SU-DHL-6 (cell line): ENCODE results near the gene PLA2G7.
"Not testable (repeated sequence)": the region's sequence is repeated elsewhere in the genome, so short reads cannot be mapped to it uniquely, and the experiment has no call there.

Experiments used
- H2AFZ ChIP-seq: fragments of 200-600 bp; sonication (generic); 2 replicates; pipeline ENCODE4 v1.6.1; 2014; ENCODE audit warnings: low read depth, mild to moderate bottlenecking, moderate library complexity, mixed read lengths, antibody characterized with exemption, low read length; ENCODE audit not compliant: severe bottlenecking
- H3F3A ChIP-seq: fragments of 200-600 bp; shearing (Covaris generic); 2 replicates; pipeline ENCODE4 v1.6.0; 2016; ENCODE audit warnings: antibody characterized with exemption, mild to moderate bottlenecking; ENCODE audit not compliant: insufficient read depth
- H3K27ac ChIP-seq: fragments of 200-600 bp; sonication (generic); 2 replicates; pipeline ENCODE4 v1.5.1; 2016; ENCODE audit warnings: low read depth, mild to moderate bottlenecking, low read length, moderate library complexity, mixed read lengths
- H3K27me3 ChIP-seq: fragments of 200-600 bp; sonication (generic), shearing (Covaris generic); 2 replicates; pipeline ENCODE4 v1.6.0; 2014; ENCODE audit warnings: mild to moderate bottlenecking, low read length
- H3K36me3 ChIP-seq: fragments of 200-600 bp; sonication (generic); 2 replicates; pipeline ENCODE4 v1.6.1; 2014; ENCODE audit warnings: mild to moderate bottlenecking, low read length, mixed read lengths
- H3K4me2 ChIP-seq: fragments of 300-600, 200-600 bp; shearing (Covaris generic), sonication (generic); 2 replicates; pipeline ENCODE4 v1.6.0; 2014; ENCODE audit warnings: low read length, low read depth, mild to moderate bottlenecking; ENCODE audit not compliant: poor library complexity, severe bottlenecking
- H3K4me3 ChIP-seq: fragments of 200-600 bp; sonication (generic); 2 replicates; pipeline ENCODE4 v1.5.1; 2014; ENCODE audit warnings: antibody characterized with exemption, low read length, mild to moderate bottlenecking, mixed read lengths; ENCODE audit not compliant: insufficient read depth, poor library complexity, severe bottlenecking
- H3K79me2 ChIP-seq: fragments of 200-600 bp; sonication (generic); 2 replicates; pipeline ENCODE4 v1.6.1; 2014; ENCODE audit warnings: mild to moderate bottlenecking, low read length, moderate library complexity; ENCODE audit not compliant: insufficient read depth
- H3K9ac ChIP-seq: fragments of 200-600 bp; sonication (generic); 2 replicates; pipeline ENCODE4 v1.7.0; 2014; ENCODE audit warnings: mild to moderate bottlenecking, low read length
- H3K9me2 ChIP-seq: fragments of 200-600 bp; sonication (generic); replicated peaks from 2 replicates; pipeline ENCODE4 v1.6.1; 2014; ENCODE audit warnings: low read length; ENCODE audit not compliant: insufficient read depth
- H3K9me3 ChIP-seq: fragments of 200-600 bp; sonication (generic); 2 replicates; pipeline ENCODE4 v1.6.1; 2014; ENCODE audit warnings: low read length, mixed read lengths; ENCODE audit not compliant: insufficient read depth
- H4K20me1 ChIP-seq: fragments of 200-600 bp; sonication (generic); 2 replicates; pipeline ENCODE4 v1.6.1; 2014; ENCODE audit warnings: low read depth, mild to moderate bottlenecking, antibody characterized with exemption, low read length, moderate library complexity, mixed read lengths
- CTCF ChIP-seq: fragments of 200-600 bp; sonication (generic); IDR thresholded peaks from one replicate; pipeline ENCODE4 v1.5.1; 2017; ENCODE audit warnings: antibody characterized with exemption, mild to moderate bottlenecking, low read length, moderate library complexity; ENCODE audit not compliant: insufficient read depth, poor library complexity, severe bottlenecking
- EZH2phosphoT487 ChIP-seq: fragments of 200-600 bp; sonication (generic), shearing (Covaris generic); conservative IDR thresholded peaks from 2 replicates; pipeline ENCODE4 v1.6.1; 2018; ENCODE audit warnings: mild to moderate bottlenecking, antibody characterized with exemption, low read length, moderate library complexity, mixed read lengths

Gene PLA2G7

GRCh38 chr6:46777476-46778346, 42.5 kb upstream of the PLA2G7 start:
- no peak overlapping the region for H3K4me2 ChIP-seq
- no peaks in the 10 kb centered on the region for H3K36me3 ChIP-seq
- H3K9me2 ChIP-seq, result no peaks in the 10 kb centered on the region
- H3K79me2 ChIP-seq, result no peaks in the 10 kb centered on the region
- no peaks in the 10 kb centered on the region for H3F3A ChIP-seq
- H2AFZ ChIP-seq, result no peak overlapping the region
- no peaks in the 10 kb centered on the region for H3K9me3 ChIP-seq
- H4K20me1 ChIP-seq, result no peaks in the 10 kb centered on the region
- no peak overlapping the region for H3K27ac ChIP-seq
- no peak overlapping the region for H3K4me3 ChIP-seq
- no peak overlapping the region for H3K9ac ChIP-seq
- TF ChIP-seq CTCF (no peak), EZH2phosphoT487 (no peak)
- no peaks in the 10 kb centered on the region for H3K27me3 ChIP-seq

GRCh38 chr6:46776070-46776712, 41.0 kb upstream of the PLA2G7 start:
- no peaks in the 10 kb centered on the region for H3K9me3 ChIP-seq
- H3K4me3 ChIP-seq, result no peak overlapping the region
- no peaks in the 10 kb centered on the region for H3K79me2 ChIP-seq
- no peaks in the 10 kb centered on the region for H3K9me2 ChIP-seq
- H3F3A ChIP-seq, result no peaks in the 10 kb centered on the region
- H2AFZ ChIP-seq, result no peak overlapping the region
- no peak overlapping the region for H3K9ac ChIP-seq
- no peak overlapping the region for H3K4me2 ChIP-seq
- no peaks in the 10 kb centered on the region for H3K36me3 ChIP-seq
- no peaks in the 10 kb centered on the region for H4K20me1 ChIP-seq
- no peak overlapping the region for H3K27ac ChIP-seq
- TF ChIP-seq CTCF (no peak), EZH2phosphoT487 (no peak)
- H3K27me3 ChIP-seq, result no peaks in the 10 kb centered on the region

- not testable (repeated sequence) for H3K4me3 ChIP-seq, H4K20me1 ChIP-seq, H3K27ac ChIP-seq
Observed at GRCh38 chr6:46774736-46775135, 39.6 kb upstream of the PLA2G7 start.

More at GRCh38 chr6:46774736-46775135, 39.6 kb upstream of the PLA2G7 start:
- H3K4me2 ChIP-seq, H3F3A ChIP-seq, H3K9me2 ChIP-seq, H3K9me3 ChIP-seq, H3K79me2 ChIP-seq, H3K36me3 ChIP-seq, H3K9ac ChIP-seq, H3K27me3 ChIP-seq, H2AFZ ChIP-seq: not testable (repeated sequence)
